Natural killer cell (primary cell): ENCODE data around the gene TGFBR2. TPM values are rescaled to one million over a fixed set of nuclear protein-coding genes. Genes with fewer than 3 reads are reported as not detected.

Source experiments
- ATAC-seq, 3 donors: fragments of 150-1000 bp in 2 of 3; fragments of 200-7000 bp in 1 of 3; cut with Tn5 transposase; 1 replicate in 1 of 3; 2 replicates in 2 of 3; pipeline ENCODE4 v1.10.0; 2021; ENCODE audit warnings: mild to moderate bottlenecking in 2 of 3, moderate library complexity in 2 of 3
- DNase-seq, 2 donors: peaks; one replicate each; pipeline versions ENCODE4 v3.0.0 to v3.0.0-alpha.2; 2013 to 2021; ENCODE audit warnings: mixed read lengths in 1 of 2
- H3K27ac ChIP-seq: one replicate; pipeline ENCODE4 v1.5.1; 2013; ENCODE audit warnings: mild to moderate bottlenecking, low read length
- H3K27me3 ChIP-seq: one replicate; pipeline ENCODE4 v1.6.1; 2013; ENCODE audit warnings: low read length; ENCODE audit not compliant: control insufficient read depth, insufficient read depth
- H3K36me3 ChIP-seq: one replicate; pipeline ENCODE4 v1.6.1; 2013; ENCODE audit warnings: low read length; ENCODE audit not compliant: control insufficient read depth, insufficient read depth
- H3K4me1 ChIP-seq: one replicate; pipeline ENCODE4 v1.6.1; 2013; ENCODE audit warnings: low read length; ENCODE audit not compliant: control insufficient read depth, insufficient read depth
- H3K4me3 ChIP-seq: one replicate; pipeline ENCODE4 v1.5.1; 2013; ENCODE audit warnings: low read length
- H3K9me3 ChIP-seq: one replicate; pipeline ENCODE4 v1.6.1; 2013; ENCODE audit warnings: low read length; ENCODE audit not compliant: control insufficient read depth, insufficient read depth
- H3K27ac Mint-ChIP-seq, 2 donors: one replicate each; pipeline ENCODE4 v1.8.0; 2022; ENCODE audit warnings: mild to moderate bottlenecking in 2 of 2, mixed read lengths in 2 of 2, moderate library complexity in 1 of 2
- H3K27me3 Mint-ChIP-seq, 2 donors: one replicate each; pipeline ENCODE4 v1.8.0; 2022; ENCODE audit warnings: low read depth in 2 of 2, mixed read lengths in 2 of 2
- H3K36me3 Mint-ChIP-seq: one replicate; pipeline ENCODE4 v1.8.0; 2022; ENCODE audit warnings: mixed read lengths
- H3K4me1 Mint-ChIP-seq, 2 donors: one replicate each; pipeline ENCODE4 v1.8.0; 2022; ENCODE audit warnings: mixed read lengths in 2 of 2
- H3K4me3 Mint-ChIP-seq: one replicate; pipeline ENCODE4 v1.8.0; 2022; ENCODE audit warnings: mild to moderate bottlenecking, moderate library complexity, mixed read lengths
- H3K9me3 Mint-ChIP-seq, 2 donors: one replicate each; pipeline ENCODE4 v1.8.0; 2022; ENCODE audit warnings: mixed read lengths in 2 of 2
- WGBS: methylation state at CpG from one replicate; pipeline ENCODE4 v1.1.7; 2013; ENCODE audit warnings: missing lambda C conversion rate; ENCODE audit not compliant: insufficient coverage; 5-methylcytosine and 5-hydroxymethylcytosine counted together
- intact Hi-C: fragments of 100-400 bp; cut with micrococcal nuclease; formaldehyde crosslinking; loops from one replicate; pipeline ENCODE4 v1.14.2; 2022
- total RNA-seq, 4 donors: library from RNA; stranded (reverse); fragments of 120-200 nt in 1 of 4; gene quantifications; one replicate each; pipeline versions ENCODE4 v1.2.3 to v1.2.4, GENCODE V29; 2013 to 2022
- TF ChIP-seq, protein P1 (sequence below): fragments of 200-600 bp; IDR thresholded peaks from one replicate; pipeline ENCODE4 v1.8.0; 2022; ENCODE audit warnings: antibody characterized with exemption

TGFBR2 gene
- total RNA-seq, 3 donors from 2014 or later (not counting 1 experiment from before 2014, with no cell fraction given), result 70.4 to 113 (median 99.3) TPM

DNA sequence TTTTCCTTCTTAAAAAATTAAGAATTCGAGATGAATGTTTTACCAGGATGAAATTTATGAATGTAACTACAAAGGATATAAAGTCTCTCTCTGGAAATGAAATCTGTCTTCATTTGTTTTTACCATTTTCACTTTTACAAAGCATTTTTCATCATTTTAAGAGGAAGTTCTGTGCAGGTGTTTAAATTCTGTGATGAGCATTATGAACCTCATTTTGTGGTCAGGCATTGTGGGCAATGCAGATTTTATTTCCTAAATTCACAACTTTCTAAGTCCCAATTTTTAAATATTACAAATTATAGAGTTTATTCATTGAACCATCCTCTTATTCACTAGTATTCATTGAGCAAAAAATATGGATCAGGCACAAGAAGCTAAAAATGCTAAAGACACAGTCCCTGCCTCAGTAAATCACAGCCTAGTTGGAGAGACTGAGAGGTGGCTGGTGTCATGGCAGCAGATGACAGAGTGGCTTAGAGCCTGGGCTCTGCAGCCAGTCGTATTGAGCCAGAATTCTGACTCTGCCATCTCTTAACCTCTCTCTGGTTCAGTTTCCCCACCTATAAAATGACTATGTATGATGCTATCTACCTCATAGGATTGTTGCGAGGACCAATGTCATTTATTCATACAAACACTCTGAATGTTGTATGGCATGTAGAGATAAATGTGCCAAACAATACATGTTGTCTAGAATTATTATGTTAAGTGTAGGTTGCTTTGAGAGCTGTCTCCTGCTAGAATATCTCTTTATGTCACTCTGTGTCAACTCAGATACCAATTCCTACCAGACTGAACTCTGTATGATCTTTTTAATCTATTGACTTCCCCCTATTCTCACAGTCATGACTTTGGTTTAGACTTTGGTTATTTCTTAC is 7.5 kb upstream of the TGFBR2 start:
- Histone ChIP-seq H3K9me3 (no peaks in the 10 kb centered on the region), H3K27me3 (no peaks in the 10 kb centered on the region), H3K27ac (peak overlapping the region; percentile 15), H3K36me3 (no peaks in the 10 kb centered on the region), H3K4me3 (no peak overlapping the region), H3K4me1 (peaks cover 6% of the 10 kb centered on the region)
- no peaks in the 10 kb centered on the region for H3K9me3 Mint-ChIP-seq
- DNase-seq (no peak), ATAC-seq (no peak)
- peaks cover 3 to 6% of the 10 kb centered on the region in 2 donors for H3K27me3 Mint-ChIP-seq
- peaks cover 2 to 8% of the 10 kb centered on the region in 2 donors for H3K4me1 Mint-ChIP-seq
- WGBS, result 20% methylated on average over 1 of the region's 3 CpGs
- no peak overlapping the region for H3K4me3 Mint-ChIP-seq
- TF ChIP-seq, protein P1, sequence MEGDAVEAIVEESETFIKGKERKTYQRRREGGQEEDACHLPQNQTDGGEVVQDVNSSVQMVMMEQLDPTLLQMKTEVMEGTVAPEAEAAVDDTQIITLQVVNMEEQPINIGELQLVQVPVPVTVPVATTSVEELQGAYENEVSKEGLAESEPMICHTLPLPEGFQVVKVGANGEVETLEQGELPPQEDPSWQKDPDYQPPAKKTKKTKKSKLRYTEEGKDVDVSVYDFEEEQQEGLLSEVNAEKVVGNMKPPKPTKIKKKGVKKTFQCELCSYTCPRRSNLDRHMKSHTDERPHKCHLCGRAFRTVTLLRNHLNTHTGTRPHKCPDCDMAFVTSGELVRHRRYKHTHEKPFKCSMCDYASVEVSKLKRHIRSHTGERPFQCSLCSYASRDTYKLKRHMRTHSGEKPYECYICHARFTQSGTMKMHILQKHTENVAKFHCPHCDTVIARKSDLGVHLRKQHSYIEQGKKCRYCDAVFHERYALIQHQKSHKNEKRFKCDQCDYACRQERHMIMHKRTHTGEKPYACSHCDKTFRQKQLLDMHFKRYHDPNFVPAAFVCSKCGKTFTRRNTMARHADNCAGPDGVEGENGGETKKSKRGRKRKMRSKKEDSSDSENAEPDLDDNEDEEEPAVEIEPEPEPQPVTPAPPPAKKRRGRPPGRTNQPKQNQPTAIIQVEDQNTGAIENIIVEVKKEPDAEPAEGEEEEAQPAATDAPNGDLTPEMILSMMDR, result no peak
- no peak overlapping the region for H3K27ac Mint-ChIP-seq
- peaks cover 4% of the 10 kb centered on the region for H3K36me3 Mint-ChIP-seq
- intact Hi-C loops, result no loop called here

DNA sequence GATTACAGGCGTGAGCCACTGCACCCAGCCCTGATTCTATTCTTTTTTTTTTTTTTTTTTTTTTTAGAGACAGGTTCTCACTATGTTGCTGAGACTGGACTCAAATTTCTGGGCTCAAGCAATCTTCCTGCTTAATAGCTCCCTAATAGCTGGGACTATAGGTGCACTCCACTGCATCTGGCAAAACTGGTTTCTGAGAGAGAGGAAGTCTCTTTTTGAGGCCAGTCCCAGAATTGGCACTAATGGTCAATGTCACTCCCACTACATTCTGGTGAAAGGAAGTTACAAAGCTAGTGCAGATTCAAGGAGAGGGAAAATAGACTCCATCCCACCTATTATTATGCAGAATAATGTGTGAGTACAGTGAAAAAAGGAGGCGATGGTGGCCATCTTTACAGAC is 5.8 kb upstream of the TGFBR2 start:
- no peak overlapping the region for H3K4me3 ChIP-seq
- no peak overlapping the region for H3K27ac ChIP-seq
- intact Hi-C loops, result no loop called here
- DNase-seq (no peak), ATAC-seq (no peak)
- no peak overlapping the region for H3K27ac Mint-ChIP-seq
- peaks cover 12% of the 10 kb centered on the region for H3K4me1 ChIP-seq
- TF ChIP-seq, protein P1, result no peak
- no peaks in the 10 kb centered on the region for H3K36me3 ChIP-seq
- no peaks in the 10 kb centered on the region for H3K9me3 ChIP-seq
- no peaks in the 10 kb centered on the region for H3K9me3 Mint-ChIP-seq
- H3K36me3 Mint-ChIP-seq, result no peaks in the 10 kb centered on the region
- H3K27me3 Mint-ChIP-seq, result peaks cover 0 to 6% of the 10 kb centered on the region in 2 donors
- H3K4me1 Mint-ChIP-seq, result peaks cover 19 to 25% of the 10 kb centered on the region in 2 donors
- H3K4me3 Mint-ChIP-seq, result no peak overlapping the region
- WGBS, result 93% methylated on average over 1 of the region's 2 CpGs
- H3K27me3 ChIP-seq, result no peaks in the 10 kb centered on the region

DNA sequence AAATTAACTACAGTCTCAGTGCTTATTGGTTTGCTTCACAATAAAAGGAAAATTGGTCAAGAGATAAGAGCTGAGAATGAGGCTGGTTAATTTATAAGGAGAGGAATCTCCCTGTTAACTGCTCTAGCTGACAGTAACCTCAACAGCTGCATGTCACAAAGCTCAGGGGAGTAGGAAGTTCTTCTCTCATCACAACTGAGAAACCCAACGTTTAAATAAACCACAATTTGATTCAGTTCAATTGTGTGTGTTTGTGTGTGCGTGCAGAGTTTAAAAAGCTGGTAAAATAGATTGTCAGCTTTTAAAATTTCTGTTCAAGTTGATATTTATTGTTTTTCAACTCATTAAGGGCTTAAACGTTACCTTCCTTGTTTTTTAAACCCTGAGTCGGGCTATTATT is 3.5 kb upstream of the TGFBR2 start:
- H3K9me3 ChIP-seq, result no peaks in the 10 kb centered on the region
- H3K27ac ChIP-seq, result no peak overlapping the region
- TF ChIP-seq, protein P1, result no peak
- no peak for ATAC-seq
- no CpG with 5 or more reads among the region's 4 CpGs for WGBS
- H3K27me3 ChIP-seq, result no peaks in the 10 kb centered on the region
- H3K4me3 ChIP-seq, result no peak overlapping the region
- H3K4me1 ChIP-seq, result peaks cover 22% of the 10 kb centered on the region
- no peaks in the 10 kb centered on the region for H3K27me3 Mint-ChIP-seq
- peak in 1 of 2 donors; percentile 59 for DNase-seq
- no peaks in the 10 kb centered on the region for H3K9me3 Mint-ChIP-seq
- H3K36me3 Mint-ChIP-seq, result no peaks in the 10 kb centered on the region
- no peaks in the 10 kb centered on the region for H3K36me3 ChIP-seq
- no peak overlapping the region for H3K4me3 Mint-ChIP-seq
- peaks cover 27 to 33% of the 10 kb centered on the region in 2 donors for H3K4me1 Mint-ChIP-seq
- peak overlapping the region in 1 of 2 donors; percentile 29 for H3K27ac Mint-ChIP-seq
- intact Hi-C loops, result no loop called here
